Measurements from ENCODE around the gene SDK1.

Gene SDK1

DNA sequence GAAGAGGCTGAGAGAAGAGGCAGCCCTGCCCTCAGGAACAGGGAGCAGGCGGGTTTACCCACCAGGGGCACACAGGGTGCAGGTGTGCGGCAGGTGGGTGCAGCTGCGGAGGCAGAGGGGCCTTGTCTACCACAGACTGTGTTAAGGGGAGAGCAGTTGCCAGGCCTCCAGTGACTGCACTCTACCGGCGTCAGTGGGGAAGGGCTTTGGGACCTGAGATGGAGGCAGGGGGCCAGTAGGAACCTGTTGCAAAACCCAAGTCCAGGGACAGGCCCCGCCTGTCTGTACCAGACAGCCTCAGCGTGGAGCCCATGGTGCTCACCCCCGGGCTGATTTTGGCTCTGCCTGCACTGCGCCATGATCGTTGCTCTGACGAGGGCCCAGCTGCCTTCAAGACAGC lies 873.4 kb downstream of the SDK1 start:
- DNase-seq, result no peak

DNA sequence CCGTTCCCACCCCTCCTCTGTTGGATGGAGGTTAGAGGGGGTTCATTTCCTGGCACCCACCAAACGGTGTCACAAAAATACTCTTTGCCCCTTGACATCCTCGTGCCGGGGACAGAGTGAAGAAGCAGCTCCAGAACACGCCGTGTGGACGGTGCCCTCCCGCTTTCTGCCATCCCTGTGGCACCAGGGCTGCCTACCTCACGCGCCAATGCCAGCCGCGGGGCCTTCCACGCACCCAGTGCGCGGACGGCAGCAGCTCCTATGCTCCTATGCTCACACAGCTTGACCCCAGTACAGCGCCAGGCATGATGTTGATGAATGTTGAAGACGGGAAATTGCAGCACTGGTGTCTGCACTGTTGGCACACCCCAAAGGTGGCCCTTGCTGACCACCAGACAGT lies 873.8 kb downstream of the SDK1 start:
- DNase-seq, result no peak

DNA sequence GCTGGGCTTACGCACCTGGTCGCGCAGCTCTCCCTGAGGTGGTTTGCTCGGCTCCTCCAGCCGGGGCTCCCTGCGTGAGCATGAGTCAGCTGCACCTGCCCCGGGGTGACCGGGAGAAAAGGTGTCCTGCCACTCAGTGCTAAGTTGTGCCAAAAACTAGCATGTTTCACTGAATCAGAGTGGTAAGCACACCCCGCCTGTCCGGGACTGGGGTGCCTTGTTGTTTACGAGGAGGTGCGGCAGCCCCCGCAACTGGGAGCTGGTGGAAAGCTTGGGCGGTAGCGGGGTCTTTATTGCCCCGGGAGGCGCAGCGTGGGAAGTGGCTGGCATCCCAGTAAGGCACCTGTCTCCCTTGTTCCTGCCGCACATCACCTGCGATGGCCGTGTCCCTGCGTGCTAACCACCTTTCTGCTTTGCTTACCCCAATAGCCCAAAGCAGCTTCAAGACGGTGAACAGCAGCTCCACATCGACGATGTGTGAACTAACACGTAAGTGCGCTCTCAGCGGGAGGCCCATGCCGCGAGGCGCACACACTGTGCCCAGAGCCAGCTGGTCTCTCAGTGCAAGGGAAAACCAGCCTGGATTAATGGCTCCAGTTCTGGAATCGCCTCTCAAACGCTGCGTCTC lies 874.4 kb downstream of the SDK1 start:
- no peak for DNase-seq

DNA sequence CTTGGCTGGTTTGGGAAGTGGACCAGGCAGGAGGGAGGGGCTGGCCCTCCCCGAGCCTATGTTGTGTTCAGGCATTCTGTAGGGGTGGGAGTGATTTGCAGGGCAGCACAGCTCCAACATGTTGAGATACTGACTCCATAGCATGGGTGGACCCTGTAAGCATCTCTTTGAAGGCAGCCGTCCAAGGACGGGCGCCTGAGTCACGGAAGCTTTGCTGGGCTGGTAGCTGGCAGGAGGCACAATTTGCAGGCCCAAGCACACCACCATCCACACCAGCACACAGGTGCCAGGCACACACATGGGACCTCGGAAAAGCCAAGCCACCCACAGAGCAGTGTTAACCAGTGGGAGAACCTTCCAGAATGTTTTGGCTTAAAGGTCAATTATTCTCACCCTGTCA lies 875.9 kb downstream of the SDK1 start:
- DNase-seq, result no peak

DNA sequence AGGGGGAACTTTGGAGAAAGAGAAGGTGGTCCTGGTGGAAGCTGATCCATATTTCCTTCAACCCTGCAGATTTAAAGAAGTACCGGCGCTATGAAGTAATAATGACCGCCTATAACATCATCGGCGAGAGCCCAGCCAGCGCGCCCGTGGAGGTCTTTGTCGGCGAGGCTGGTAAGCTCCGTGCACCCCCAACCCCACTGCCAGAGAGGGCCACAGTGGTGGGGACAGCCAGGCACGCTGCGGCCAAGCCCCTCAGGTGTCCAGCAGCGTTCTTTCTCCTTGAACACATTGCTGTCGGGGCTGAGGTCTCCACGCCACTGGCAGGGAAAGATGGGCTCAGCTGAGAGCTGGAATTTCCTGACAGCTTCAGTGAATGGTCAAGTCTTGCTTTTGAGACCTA lies 877.4 kb downstream of the SDK1 start:
- no peak for DNase-seq

DNA sequence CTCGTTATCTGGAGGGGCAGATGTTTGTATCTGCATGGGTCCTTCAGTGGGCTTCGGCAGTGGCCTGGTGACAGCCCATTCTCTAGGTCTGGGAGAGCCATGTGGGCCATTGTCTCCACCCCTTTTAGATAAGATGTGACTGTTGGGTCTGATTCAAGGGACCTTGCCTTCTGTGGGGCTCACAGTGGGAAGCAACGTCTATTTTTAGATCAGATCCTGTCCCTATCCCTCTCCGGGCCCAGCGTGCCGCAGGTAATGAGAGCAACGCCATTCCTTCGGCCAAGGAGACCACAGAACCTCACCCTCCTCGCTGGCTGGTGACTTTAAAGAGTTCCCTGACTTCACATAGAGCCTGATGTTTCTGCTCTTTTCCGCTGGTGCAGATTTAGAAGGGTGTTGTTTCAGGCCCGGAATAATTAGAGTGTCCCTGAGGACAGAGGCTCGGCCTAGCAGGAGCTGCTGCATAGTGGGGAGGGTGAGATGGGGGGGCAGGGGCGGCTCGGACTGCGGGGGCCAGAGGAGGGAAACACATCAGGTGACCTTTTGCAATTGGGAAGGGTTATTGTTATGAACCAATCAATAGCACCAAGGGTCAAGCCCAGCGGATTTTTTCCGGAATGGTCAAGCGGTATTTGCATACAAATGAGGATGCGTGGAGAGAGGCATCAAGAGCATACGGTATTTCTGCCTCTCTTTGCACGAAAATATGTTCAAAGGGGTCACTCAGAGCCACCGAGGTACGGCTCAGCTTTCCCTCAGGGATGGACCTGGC lies 878.0 kb downstream of the SDK1 start:
- no peak for DNase-seq

DNA sequence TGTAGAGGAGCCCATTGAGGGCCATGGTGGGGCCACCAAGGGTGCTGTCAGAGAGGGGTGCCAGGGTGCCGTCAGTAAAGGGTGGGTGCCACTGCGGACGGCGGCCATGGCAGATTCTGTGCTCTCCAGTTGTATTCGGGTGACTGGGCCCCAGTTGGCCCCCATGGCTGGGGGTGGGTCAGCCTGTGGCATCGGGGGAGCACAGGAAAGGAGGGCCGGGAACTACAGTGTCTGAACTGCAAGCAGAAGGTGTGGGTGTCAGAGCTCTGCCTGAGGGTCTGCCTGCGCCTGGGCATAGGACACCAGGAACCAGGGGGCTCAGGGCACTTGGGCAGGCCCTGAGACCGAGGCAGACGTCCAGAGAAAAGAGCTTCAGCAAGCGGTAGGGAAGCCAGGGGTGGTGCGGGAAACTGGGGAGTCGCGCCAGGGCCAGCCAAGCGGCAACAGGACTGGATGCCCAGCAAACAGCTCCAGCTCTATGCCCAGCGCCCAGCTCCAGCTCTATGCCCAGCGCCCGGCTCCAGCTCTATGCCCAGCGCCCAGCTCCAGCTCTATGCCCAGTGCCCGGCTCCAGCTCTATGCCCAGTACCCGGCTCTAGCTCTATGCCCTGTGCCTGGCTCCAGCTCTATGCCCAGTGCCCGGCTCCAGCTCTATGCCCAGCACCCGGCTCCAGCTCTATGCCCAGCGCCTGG lies 878.8 kb downstream of the SDK1 start:
- DNase-seq, result no peak

DNA sequence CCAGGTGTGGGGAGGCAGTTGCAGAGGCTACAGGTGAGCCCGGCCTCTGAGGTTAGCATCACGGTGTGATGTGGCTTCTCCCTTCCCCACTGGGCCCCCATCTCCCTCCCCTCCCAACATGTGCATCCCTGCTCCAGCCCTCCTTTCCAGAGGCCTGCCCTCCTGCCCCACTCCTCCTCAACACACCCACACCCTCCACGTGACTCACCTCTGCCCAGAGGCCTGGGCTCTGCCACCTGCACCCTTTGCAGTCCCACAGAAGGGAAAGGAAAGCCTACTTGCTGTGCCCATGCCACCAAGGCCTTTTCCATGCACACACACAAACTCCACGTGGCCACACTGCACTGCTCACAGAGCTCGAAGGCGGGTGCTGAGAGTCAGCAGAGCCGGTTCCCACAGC lies 880.4 kb downstream of the SDK1 start:
- DNase-seq, result no peak

DNA sequence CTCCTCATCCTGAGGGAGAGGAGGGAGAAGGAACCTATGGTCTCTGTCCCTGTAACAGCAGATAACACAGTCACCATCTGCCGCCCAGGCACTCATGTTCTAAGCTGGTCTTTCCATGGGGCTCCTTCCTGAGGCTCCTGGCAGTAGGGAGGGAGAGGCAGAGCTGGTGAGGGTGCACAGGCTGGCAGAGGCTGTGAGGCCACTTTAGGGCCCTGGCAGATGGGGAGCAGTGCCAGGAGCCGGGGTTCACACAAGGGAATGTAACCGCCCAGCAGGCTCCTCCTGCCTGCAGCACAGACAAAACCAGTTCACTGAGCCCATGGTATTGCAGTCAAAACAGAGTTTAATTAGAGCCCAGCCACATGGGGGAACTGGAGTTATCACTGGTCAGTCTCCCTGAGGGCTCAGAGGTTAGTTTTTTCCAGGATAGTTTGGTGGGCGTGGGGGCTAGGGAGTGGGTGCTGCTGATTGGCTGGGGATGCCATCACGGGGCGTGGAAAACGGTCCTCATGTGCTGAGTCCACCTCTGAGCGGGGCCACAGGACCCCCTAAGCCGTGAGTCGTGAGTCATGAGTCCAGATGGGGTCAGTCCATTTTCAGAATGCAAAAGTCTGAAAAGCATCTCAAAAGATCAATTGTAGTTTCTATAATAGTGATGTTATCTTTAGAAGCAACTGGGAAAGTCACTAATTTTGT lies 881.7 kb downstream of the SDK1 start:
- no peak for DNase-seq

DNA sequence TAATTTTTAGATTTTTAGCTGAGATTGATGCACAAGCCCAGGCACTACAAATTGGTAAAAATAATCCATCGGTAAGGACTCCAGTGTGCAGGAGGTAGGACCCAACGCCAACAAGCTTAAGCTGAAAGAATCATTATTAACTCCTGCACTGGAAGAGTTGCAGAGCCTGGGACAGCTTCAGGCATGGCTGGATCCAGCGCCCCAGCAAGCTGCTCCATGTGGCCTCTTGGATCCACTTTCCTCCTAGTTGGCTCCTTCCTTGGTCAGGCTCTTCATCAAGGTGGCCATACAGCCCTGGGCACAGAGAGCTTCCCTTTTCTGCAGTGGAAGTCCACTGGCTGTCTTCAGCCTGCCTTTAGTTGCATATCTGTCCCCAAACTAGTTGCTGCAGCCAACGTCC lies 883.6 kb downstream of the SDK1 start:
- no peak for DNase-seq

DNA sequence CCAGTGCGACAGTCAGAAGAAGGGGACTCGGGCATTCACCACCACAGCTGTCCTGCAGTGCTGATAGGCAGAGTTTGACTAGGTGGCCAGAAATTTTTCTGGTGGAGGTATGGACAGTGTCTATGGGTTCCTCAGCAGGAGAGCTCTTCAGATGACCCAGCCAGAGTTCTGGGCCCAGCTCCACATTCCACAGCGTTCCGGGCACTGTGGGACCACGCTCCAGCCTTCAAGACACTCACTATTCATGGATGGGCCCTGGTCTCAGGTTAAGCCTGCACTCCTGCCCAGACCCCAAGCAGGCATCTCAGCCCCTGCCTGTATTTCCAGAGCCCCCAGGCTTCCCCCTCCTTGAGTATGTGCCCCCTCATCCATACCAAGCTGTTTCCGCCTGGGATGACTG lies 884.1 kb downstream of the SDK1 start:
- no peak for DNase-seq

DNA sequence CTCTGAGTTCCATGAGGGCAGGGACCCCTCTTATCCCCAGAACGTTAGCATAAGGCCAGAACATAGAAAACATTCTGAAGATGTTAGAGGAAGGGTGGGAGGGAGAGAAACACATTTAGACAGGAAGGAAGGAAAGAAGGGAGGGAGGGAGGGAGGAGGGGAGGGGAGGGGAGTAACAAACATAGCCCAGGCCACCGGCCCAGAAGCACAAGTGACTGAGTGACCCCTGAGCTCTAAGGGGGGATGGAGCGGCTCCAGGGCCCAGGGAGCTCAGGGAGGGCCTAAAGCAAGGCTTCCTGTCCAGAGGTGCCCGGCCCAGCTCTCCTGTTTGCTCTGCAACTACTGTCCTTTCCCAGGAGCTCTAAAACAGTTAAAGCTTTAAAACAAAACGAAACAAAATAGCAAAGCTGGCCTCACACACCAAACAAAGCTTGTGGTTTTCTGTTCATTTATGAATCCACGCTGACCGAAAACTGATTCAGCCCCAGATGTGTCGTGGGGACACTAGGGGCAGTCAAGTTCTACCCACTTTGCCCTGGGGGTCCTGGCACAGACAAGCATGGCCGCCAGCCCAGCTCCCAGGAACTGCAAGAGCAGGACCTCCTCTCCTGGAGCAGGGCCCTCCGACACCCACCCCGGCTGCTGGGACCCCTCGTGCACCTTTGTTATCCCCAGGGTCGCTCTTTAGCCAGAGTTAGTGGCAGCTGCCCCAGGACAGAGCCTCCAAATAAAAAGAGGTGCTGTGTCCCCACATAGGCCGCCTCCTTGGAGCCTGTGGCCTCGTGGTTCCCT lies 884.9 kb downstream of the SDK1 start:
- DNase-seq, result no peak

DNA sequence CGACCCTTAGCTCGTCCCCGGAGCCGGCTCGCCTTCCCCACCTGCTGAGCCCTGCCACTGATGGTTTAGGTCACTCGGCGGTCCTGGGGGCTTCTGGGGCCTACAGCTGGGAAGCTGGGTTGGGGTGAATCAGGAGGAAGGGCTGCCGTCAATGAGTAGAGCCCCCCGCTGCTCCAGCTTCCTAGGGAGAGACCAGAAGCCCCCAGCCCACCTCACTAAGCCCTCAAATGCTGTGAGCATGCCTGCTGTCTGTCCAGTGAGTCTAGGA lies 885.4 kb downstream of the SDK1 start:
- DNase-seq, result no peak

DNA sequence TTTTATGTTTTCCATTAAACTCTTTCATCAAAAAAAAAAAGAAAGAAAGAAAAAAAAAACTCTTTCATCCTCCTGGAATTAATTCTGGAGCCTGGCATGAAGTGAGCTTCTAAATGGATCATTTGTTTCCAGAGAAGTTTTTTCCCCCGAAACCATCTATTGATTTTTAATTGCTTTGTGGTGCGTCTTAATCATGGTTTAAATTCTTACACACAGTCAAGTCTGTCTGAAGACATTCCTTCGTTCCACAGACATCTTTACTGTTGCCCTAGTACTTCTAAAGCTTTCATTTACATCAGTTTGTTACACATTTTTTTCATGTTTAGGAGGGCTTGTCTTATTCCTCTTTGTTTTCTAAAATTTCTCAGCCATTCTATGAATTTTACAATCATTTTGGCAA lies 887.6 kb downstream of the SDK1 start:
- DNase-seq, result no peak

DNA sequence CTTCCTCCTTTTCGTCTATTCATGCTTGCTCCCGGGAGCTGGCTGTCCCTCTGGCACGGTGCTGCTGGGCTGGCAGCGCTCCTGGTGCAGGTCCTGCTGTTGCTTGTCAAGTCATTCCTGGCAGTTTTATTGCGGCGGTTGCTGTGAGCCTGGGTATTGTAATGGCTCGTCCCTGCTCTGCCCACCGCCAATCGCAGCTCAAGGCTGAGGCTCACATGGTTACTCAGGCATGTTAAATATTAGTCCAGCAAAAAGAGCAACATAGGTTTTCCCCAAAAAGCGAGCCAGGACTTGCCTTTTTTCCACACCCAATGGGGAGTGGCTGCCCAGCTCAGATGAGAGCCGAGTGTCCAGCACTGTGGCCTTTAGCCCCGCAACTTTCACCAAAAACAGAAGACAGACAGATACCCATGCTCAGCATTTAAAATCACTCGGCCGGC lies 888.1 kb downstream of the SDK1 start:
- peak; percentile 92 for DNase-seq

DNA sequence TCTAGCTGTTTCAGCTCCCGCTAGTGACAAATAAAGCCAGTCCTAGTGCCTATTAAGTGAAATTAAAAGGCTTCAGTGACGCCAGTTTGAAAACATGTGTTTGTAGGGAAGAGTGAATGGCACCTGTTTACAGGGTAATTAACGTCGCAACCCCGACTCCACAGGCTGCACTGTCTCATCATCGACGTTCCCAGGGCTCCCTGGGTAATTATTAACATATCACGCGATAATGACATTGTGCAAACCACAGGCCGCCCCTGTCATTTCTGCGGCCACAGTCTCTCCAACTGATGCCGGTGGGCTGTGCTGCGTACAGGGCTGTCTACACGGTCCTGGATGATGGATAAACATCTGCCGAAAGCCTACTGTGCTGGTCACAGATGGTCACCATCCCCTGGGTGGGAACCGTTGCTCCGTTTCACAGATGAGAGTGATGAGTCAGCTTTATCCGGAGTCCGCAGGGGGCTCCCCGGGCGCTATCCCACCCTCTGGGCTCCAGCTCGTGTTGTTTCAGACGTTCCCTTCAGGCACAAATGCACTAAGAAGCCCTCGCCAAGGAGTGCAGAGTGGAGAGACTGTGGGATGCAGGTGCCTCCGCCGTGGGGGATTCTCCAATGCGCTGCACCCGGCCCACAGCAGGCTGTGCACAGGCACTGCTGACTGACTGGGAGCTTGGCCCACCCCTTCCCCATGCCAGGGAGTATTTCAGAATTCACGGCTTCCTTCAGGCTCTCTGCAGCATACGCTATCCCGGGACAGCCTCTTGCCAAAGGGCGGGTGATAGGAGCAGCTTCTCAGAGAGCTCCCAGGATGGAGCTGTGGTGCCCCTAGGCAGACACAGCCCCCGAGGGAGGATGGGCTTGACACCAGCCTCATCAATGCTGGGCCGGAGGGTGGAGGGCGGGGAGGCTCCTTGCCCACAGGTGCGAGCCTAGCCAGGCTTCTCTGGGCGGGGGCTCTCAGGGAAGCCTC lies 889.2 kb downstream of the SDK1 start:
- DNase-seq, result peak; percentile 70

DNA sequence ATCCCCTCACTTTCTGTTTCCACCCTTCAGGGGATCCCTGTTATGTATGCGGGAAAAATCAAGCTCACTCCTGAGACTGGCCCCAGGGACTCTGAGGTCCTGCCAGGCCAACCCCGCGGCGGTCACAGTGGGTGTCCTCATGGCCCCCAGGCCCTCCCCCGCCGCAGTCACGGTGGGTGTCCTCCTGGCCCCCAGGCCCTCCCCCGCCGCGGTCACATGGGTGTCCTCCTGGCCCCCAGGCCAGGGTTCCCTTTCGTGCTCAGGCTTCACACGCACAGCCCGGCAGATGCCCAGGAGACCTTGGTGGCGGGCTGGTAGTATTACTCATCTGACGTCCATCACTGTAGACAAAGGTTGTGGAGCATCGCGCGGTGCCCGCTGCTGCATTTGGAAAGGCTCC lies 890.0 kb downstream of the SDK1 start:
- no peak for DNase-seq

DNA sequence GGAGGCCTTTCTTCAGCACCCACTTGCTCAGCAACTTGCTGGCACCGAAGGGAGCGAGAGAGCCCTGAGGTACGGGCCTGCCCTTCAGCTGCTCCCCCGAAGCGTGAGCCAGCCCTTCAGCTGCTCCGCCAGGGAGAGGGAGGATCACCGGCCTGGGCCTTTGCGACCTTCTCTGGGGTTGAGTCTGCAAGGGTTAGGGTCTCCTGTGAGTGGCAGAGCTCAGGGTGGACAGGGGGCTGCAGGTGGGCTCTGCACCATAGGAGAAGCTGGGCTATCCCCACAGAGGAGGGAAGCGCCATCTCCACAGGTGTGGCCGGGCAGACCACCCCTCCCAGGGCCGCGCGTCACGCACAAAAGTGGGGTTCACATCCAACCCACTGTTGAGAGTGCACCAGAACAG lies 890.5 kb downstream of the SDK1 start:
- no peak for DNase-seq

DNA sequence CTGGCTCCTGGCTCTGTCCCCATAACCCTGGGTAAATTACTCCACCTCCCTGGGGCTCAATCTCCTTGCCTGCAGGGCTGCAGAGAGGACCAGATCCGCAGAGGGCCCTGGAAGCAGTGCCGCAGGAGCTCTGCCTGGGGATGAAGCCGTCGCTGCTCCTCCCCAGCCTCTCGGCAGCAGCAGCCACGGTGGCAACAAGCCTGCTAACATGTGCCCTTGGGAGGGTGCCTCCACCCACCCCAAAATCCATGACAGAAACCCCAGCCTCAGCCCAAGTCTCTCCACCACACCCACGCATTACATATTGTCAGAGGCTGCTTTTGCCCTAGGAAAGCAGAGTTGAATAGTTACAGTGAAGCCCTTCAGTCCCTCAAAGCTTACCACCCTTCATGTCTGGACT lies 894.6 kb downstream of the SDK1 start:
- DNase-seq, result no peak

DNA sequence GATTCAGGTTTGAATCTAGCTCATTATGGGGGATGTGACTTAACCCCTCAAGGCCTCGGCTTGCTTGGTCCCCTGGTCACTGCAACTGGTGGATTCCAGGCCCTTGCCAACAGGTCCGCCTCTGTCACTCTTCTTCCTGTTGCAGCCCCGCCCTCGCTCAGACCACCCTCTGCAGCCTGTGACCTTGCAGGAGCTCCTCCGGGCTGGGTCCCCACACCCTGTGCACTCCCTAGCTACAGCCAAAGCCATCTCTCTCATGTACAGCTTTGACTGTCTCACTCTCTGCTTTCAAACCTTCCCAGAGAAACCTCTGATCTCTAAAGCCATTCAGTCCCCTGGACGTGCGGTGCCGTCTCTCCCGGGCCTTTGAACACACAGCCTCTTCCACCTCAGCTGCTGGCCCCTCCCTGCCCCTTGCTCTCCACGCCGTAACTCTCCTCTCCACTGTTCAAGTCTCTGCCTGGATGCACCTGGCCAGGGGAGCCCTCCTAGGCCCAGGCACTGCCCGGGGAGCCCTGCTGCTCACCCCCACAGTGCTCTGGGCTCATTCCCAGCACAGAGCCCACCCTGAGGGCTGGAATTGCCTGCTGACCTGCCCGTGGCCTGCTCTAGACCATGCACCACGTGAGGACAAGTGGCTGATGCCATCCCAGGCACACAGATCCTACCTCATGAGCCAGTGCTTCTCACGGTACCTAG lies 895.2 kb downstream of the SDK1 start:
- no peak for DNase-seq

DNA sequence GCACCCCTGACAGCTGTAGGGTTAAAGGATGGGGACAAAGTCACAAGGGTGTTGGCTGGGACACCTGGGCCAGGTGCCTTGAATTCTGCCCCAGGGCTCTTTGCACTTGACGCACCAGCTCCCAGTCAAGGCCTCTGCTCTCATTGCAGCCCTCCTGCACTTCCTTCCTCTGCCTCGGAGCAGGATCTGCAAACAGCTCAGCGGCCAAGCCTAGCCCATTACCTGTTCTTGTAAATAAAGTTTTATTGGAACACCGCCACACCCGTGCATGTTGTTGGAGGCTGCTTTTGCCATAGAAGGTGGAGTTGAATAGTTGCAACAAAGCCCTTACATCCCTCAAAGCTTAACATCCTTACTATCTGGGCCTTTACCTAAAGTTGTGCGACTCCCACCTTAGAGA lies 897.2 kb downstream of the SDK1 start:
- DNase-seq, result no peak
